HL-60 (cell line): Measurements from ENCODE around the gene IQCK.

Source experiments
- CTCF ChIP-seq: IDR thresholded peaks from one replicate; pipeline ENCODE4 v1.5.1; 2011; ENCODE audit warnings: low read length, control low read depth, inconsistent platforms; ENCODE audit not compliant: insufficient read depth
- GABPA ChIP-seq: IDR thresholded peaks from 2 replicates; pipeline ENCODE4 v1.6.1; 2012; ENCODE audit warnings: low read depth
- REST ChIP-seq: IDR thresholded peaks from 2 replicates; pipeline ENCODE4 v1.6.1; 2012; ENCODE audit warnings: low read depth; ENCODE audit not compliant: insufficient replicate concordance

- TF ChIP-seq CTCF (no peak), REST (no peak), GABPA (no peak)
Measured at GRCh38 chr16:19805459-19806162, 87.5 kb downstream of the IQCK start.
